Parathyroid adenoma (tissue), 2 donors: ENCODE data around the gene TENM4.

Experiments used
- H2AFZ ChIP-seq: fragments of 300-600 bp; sonication (generic); one replicate; pipeline ENCODE4 v1.7.0; 2017; ENCODE audit warnings: antibody characterized with exemption, mild to moderate bottlenecking
- H3K27ac ChIP-seq: fragments of 300-600 bp; sonication (generic); one replicate; pipeline ENCODE4 v1.7.0; 2017
- H3K27me3 ChIP-seq: fragments of 300-600 bp; sonication (generic); one replicate; pipeline ENCODE4 v1.7.0; 2017; ENCODE audit warnings: low read length; ENCODE audit not compliant: control insufficient read depth, insufficient read depth
- H3K36me3 ChIP-seq: fragments of 300-600 bp; sonication (generic); one replicate; pipeline ENCODE4 v1.7.0; 2017; ENCODE audit warnings: low read length; ENCODE audit not compliant: control insufficient read depth, insufficient read depth
- H3K4me1 ChIP-seq: fragments of 300-600 bp; sonication (generic); one replicate; pipeline ENCODE4 v1.7.0; 2017; ENCODE audit warnings: control low read depth
- H3K4me2 ChIP-seq: fragments of 300-600 bp; sonication (generic); one replicate; pipeline ENCODE4 v1.7.0; 2017; ENCODE audit warnings: low read length
- H3K4me3 ChIP-seq: fragments of 300-600 bp; sonication (generic); one replicate; pipeline ENCODE4 v1.7.0; 2017; ENCODE audit warnings: low read depth, low read length
- H3K79me2 ChIP-seq: fragments of 300-600 bp; sonication (generic); one replicate; pipeline ENCODE4 v1.7.0; 2017; ENCODE audit warnings: control low read depth
- H3K9ac ChIP-seq: fragments of 300-600 bp; sonication (generic); one replicate; pipeline ENCODE4 v1.7.0; 2017; ENCODE audit warnings: mild to moderate bottlenecking
- H3K9me3 ChIP-seq: fragments of 300-600 bp; sonication (generic); one replicate; pipeline ENCODE4 v1.7.0; 2017; ENCODE audit warnings: low read length; ENCODE audit not compliant: control insufficient read depth
- TF ChIP-seq, protein P1 (sequence below): fragments of 300-600 bp; sonication (generic); IDR thresholded peaks from one replicate; pipeline ENCODE4 v1.7.0; 2017; ENCODE audit warnings: antibody characterized with exemption, mild to moderate bottlenecking
- donor health status: primary hyperparathyroidism.

The TENM4 gene

DNA sequence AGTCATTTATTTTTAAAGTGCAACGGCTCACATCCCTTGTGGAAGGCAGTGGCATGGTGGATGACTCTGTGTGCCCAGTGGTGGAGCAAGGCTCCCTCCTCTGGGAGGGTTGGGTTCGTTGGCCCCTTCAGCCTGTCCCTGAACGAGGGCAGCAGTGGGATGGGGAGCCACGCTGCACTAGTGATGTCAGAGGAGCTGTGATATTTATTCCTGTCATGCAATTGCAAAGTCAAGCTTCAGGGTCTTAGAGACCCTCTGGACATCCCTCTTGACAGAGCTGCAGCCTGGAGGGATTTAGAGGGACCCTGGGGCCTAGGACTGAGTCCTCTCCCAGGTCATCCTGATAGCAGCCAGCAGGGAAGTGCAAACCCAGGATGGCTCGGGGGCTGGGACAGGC, 788.0 kb downstream of the TENM4 start:
- Histone ChIP-seq H3K4me2 (no peak overlapping the region), H3K36me3 (no peaks in the 10 kb centered on the region), H2AFZ (no peak overlapping the region), H3K27ac (no peak overlapping the region), H3K27me3 (no peaks in the 10 kb centered on the region), H3K4me3 (no peak overlapping the region), H3K9me3 (no peaks in the 10 kb centered on the region), H3K9ac (no peak overlapping the region), H3K79me2 (no peaks in the 10 kb centered on the region), H3K4me1 (no peaks in the 10 kb centered on the region)
- TF ChIP-seq, protein P1, sequence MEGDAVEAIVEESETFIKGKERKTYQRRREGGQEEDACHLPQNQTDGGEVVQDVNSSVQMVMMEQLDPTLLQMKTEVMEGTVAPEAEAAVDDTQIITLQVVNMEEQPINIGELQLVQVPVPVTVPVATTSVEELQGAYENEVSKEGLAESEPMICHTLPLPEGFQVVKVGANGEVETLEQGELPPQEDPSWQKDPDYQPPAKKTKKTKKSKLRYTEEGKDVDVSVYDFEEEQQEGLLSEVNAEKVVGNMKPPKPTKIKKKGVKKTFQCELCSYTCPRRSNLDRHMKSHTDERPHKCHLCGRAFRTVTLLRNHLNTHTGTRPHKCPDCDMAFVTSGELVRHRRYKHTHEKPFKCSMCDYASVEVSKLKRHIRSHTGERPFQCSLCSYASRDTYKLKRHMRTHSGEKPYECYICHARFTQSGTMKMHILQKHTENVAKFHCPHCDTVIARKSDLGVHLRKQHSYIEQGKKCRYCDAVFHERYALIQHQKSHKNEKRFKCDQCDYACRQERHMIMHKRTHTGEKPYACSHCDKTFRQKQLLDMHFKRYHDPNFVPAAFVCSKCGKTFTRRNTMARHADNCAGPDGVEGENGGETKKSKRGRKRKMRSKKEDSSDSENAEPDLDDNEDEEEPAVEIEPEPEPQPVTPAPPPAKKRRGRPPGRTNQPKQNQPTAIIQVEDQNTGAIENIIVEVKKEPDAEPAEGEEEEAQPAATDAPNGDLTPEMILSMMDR, result no peak

DNA sequence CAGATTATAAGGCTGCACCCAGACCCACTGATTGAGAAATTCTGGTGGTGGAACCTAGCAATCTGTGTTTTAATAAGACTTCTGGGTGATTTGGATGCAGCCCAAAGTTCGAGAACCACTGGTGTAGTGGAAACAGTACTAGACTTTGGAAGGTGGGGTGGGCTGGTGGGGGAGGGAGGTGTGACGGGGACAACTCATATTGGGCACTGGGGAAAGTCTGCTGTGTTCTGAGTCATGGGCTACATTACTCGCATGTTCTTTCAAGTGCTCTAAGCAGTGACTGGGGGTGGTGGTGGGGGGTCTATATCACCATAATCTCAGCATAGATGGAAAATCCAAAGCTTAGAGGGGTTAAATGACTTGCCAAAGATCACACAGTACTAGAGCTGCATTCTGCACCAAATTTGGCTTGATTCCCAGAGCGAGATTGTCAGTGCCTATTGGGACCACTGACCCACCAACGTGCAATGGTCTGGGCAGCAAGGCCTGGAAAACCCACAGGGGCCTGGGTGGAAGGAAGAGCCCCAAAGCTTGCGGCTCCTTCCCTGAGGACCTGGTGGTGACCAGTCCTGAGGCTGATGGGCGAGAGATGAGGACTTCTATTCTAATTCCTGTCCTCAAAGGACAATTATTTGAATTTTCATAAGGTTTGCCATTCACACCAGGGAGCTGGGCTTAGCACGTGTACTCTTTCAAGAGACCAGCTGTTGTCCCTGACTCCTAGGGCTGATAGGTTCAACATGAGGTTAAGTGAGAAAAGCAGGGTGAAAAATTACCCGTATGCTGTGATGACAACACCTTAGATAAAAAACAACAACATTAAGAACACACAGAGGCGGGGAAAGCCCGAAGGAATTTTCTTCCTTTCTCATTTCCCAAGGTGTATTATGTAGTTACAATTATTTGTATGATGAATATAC, 788.6 kb downstream of the TENM4 start:
- H3K79me2 ChIP-seq, result no peaks in the 10 kb centered on the region
- no peaks in the 10 kb centered on the region for H3K9me3 ChIP-seq
- no peaks in the 10 kb centered on the region for H3K27me3 ChIP-seq
- no peaks in the 10 kb centered on the region for H3K4me1 ChIP-seq
- no peak overlapping the region for H3K4me2 ChIP-seq
- H3K36me3 ChIP-seq, result no peaks in the 10 kb centered on the region
- H3K4me3 ChIP-seq, result no peak overlapping the region
- H3K27ac ChIP-seq, result no peak overlapping the region
- no peak overlapping the region for H2AFZ ChIP-seq
- H3K9ac ChIP-seq, result no peak overlapping the region
- TF ChIP-seq, protein P1, result no peak

DNA sequence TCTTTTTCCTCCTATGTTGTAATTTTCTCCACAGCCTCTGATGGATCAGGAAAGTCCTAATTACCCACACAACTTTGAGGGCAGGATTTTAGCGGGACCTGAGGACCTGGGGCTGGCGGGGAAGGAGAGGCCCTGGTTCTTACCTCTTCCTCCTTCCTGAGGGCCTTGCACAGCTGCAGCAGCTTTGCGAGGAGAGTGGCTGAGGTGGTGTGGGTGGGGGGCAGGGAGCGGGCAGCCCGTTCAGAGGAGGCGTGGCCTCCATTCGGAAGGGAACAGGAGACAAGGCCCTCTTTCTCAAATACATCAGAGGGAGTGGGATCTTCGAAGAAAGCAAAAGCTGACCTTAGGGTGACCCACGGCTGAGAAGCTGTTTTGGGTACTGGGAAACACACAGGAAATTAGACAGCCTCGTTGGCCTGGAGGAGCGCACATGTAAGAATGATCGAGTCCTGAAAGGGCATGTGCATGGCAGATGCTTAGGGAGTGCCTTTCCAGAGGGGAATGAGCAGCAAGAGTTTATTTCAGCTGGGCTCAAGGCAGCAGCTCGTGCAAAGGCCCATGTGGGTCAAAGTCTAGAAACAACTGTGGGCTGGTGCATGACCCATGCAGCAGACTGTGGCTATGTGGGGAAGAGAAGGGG, 789.6 kb downstream of the TENM4 start:
- Histone ChIP-seq H2AFZ (no peak overlapping the region), H3K79me2 (no peaks in the 10 kb centered on the region), H3K4me2 (no peak overlapping the region), H3K9ac (no peak overlapping the region), H3K4me3 (no peak overlapping the region), H3K27me3 (no peaks in the 10 kb centered on the region), H3K36me3 (no peaks in the 10 kb centered on the region), H3K27ac (no peak overlapping the region), H3K4me1 (no peaks in the 10 kb centered on the region), H3K9me3 (no peaks in the 10 kb centered on the region)
- TF ChIP-seq, protein P1, result no peak

DNA sequence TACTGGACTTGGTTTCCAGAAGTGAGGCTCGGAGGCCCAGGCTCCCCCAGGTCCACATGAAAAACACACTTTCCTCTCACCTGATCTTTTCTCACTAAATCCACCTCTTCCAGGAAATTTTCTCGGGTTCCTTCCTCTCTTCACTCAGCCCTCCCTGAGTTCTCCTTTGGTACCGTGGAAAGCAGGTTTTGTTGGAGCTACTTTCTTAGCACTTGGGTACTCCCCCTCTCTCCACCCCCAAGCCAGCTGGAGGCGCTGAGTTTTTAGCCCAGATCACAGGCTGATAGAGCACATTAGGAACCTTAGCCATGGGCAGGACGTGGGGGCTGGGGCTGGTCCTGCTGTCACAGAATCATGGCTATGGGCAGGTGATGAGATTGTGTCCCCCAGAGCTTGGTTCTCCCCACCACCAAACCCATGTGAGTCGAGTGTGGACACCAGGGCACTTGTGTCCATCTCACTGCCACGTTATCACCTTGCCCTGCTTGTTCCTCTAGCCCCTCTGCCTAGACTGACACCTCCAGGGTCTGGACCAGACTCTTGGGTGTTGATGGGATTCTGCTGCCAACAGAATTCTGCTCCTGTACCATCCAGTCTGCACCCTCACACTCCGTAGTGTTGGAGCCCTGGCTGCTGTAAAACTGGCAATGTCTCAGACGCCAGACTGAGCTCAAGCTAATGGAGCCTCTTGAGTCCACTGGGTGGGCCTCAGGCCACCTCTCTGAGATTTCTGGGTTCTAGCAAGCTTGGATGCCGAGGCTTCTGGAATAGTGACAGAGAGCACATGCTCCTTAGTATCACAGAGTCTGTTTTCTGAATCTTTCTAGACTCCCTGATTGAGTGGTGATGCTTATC, 791.2 kb downstream of the TENM4 start:
- H3K9ac ChIP-seq, result no peak overlapping the region
- no peaks in the 10 kb centered on the region for H3K79me2 ChIP-seq
- TF ChIP-seq, protein P1, result no peak
- no peaks in the 10 kb centered on the region for H3K36me3 ChIP-seq
- no peak overlapping the region for H3K27ac ChIP-seq
- no peak overlapping the region for H3K4me2 ChIP-seq
- H3K9me3 ChIP-seq, result no peaks in the 10 kb centered on the region
- H3K27me3 ChIP-seq, result no peaks in the 10 kb centered on the region
- no peak overlapping the region for H2AFZ ChIP-seq
- H3K4me1 ChIP-seq, result no peaks in the 10 kb centered on the region
- H3K4me3 ChIP-seq, result no peak overlapping the region
